Activated naive CD8-positive, alpha-beta T cell (primary cell): ENCODE results near the gene THUMPD3.
A peak's percentile ranks its signal among the peaks of the same experiment; 100 is the strongest.

ENCODE experiments used
- H3K27ac Mint-ChIP-seq: one replicate; pipeline ENCODE4 v1.8.0; 2021; ENCODE audit warnings: mixed read lengths
- H3K27me3 Mint-ChIP-seq: one replicate; pipeline ENCODE4 v1.8.0; 2021; ENCODE audit warnings: mixed read lengths
- H3K36me3 Mint-ChIP-seq: one replicate; pipeline ENCODE4 v1.8.0; 2021; ENCODE audit warnings: mixed read lengths
- H3K4me1 Mint-ChIP-seq: one replicate; pipeline ENCODE4 v1.8.0; 2021; ENCODE audit warnings: low read depth, mixed read lengths
- H3K4me3 Mint-ChIP-seq: one replicate; pipeline ENCODE4 v1.8.0; 2021; ENCODE audit warnings: mild to moderate bottlenecking, mixed read lengths
- H3K9me3 Mint-ChIP-seq: one replicate; pipeline ENCODE4 v1.8.0; 2021; ENCODE audit warnings: low read depth, mixed read lengths

THUMPD3 gene

DNA sequence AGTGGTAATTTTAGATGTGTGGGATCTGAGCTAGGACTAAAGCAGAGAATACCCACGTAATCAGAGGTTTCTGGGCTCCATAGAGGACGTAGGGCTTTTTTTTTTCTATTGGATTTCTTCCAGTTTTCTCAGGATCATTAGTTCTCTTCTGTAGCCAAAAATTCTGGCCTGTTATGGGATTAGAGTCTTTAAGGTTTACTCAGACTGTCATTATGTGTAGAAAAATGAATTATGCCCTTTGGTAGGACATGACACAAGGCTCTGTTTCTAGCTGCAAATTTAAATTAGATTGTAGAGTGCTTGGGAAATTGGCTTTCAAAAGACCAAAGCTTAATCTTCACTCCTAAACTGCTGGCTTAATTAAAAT lies 36.5 kb downstream of the THUMPD3 start:
- no peaks in the 10 kb centered on the region for H3K9me3 Mint-ChIP-seq
- peaks cover 70% of the 10 kb centered on the region for H3K4me1 Mint-ChIP-seq
- H3K4me3 Mint-ChIP-seq: peak overlapping the region; percentile 99
- no peaks in the 10 kb centered on the region for H3K27me3 Mint-ChIP-seq
- H3K27ac Mint-ChIP-seq: peak overlapping the region; percentile 62
- peaks cover 16% of the 10 kb centered on the region for H3K36me3 Mint-ChIP-seq

DNA sequence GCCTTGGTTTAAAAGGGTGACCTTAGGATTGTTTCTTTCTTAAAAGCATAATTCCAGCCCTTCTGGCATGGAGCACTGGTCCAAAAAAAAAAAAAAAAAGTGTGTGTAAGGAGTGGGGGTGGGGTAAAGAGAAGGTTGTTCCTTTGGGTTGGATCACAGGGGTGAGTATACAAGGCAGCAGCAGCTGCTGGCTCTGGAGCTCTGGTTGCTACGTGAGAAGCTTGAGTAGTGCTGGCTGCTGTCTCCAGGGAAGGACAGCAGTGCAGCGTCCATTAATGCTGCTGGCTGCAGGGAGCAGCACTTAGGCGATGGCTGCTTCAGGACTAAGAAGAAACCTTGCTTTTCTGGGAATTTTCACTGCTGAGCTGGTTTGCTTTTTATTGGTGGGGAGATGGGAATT lies 36.9 kb downstream of the THUMPD3 start:
- Mint-ChIP-seq H3K9me3 (no peaks in the 10 kb centered on the region), H3K27me3 (no peaks in the 10 kb centered on the region), H3K27ac (peak overlapping the region; percentile 62), H3K4me1 (peaks cover 70% of the 10 kb centered on the region), H3K4me3 (peak overlapping the region; percentile 99), H3K36me3 (peaks cover 14% of the 10 kb centered on the region)

DNA sequence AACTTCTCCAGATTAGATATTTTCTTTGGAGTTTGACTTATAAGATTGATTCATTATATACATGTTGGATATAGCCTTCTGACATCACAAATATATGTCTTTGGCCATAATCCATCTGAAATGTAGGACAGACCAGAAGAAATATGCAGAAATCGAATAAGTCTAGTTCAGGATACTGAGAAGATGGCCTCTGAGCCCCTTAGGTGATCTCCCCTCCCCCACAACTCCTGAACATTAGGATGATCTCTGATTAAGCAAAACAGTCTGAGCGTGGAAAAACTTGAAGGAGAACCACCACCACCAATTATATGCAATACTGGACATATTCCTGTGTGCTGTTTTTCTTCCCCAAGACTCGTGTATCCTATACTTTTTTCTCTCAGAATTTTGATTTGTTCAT lies 37.8 kb downstream of the THUMPD3 start:
- Mint-ChIP-seq H3K9me3 (no peaks in the 10 kb centered on the region), H3K4me3 (peak overlapping the region; percentile 99), H3K4me1 (peaks cover 70% of the 10 kb centered on the region), H3K27me3 (no peaks in the 10 kb centered on the region), H3K36me3 (peaks cover 9% of the 10 kb centered on the region), H3K27ac (peak overlapping the region; percentile 52)

DNA sequence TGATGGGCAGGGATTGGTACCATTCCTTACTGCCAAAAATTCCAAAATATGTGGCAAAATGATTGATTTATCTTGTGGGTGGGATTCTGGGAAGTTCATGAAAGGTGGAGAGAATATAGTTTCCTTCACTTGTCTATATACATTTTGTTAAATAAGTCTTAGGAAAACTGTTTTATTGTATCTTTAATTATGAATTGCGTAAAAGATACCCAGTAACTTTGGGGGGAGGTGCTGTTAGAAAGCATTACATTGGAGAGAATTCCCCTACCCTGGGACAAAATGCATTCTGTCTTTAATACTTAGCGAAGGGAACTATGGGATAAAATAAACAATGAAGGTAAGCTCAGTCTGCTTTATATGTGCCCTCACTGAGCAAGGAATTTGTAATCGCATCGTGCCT lies 39.1 kb downstream of the THUMPD3 start:
- peaks cover 7% of the 10 kb centered on the region for H3K36me3 Mint-ChIP-seq
- H3K4me1 Mint-ChIP-seq: peaks cover 78% of the 10 kb centered on the region
- H3K9me3 Mint-ChIP-seq: no peaks in the 10 kb centered on the region
- H3K27me3 Mint-ChIP-seq: no peaks in the 10 kb centered on the region
- peak overlapping the region; percentile 52 for H3K4me3 Mint-ChIP-seq
- H3K27ac Mint-ChIP-seq: no peak overlapping the region

DNA sequence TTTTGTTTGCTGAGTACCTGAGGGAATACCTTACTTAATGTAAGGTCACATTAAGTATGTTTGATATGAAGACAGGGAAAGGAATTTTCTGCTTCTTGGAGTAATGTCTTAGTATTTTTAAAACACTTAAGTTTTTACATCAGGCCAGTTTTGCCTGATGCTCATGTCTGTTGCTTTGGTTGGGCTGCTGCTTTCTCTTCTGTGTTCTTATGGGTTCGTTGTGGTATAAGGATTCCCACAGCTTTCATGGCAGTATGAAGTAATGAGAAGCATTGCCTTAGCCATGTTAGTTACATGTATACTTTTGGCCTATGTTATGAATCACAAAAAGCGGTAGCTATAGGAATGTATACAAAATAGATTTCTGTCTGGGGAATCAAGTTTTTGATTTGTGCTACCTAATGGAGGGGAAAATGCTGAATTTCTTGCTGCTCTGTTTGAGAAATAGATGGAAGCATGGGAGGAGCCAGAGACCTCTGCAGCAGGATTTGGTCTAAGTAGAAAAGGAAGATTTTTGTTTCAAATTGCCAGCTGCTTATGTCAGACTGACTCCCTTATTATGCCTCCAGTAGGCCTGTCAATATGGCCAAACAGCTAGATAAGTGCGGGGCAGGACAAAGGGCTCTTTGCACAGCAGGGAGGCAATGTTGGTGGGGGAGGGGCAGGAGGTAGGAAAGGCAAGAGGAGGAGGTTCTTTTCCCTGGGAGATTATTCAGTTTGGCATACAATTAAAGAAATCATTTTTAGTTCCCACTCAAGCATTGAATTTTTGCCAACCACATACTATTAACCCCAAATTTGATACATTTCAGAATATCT lies 39.8 kb downstream of the THUMPD3 start:
- Mint-ChIP-seq H3K27ac (peak overlapping the region; percentile 11), H3K36me3 (peaks cover 7% of the 10 kb centered on the region), H3K4me3 (peak overlapping the region; percentile 52), H3K9me3 (no peaks in the 10 kb centered on the region), H3K27me3 (no peaks in the 10 kb centered on the region), H3K4me1 (peaks cover 83% of the 10 kb centered on the region)

DNA sequence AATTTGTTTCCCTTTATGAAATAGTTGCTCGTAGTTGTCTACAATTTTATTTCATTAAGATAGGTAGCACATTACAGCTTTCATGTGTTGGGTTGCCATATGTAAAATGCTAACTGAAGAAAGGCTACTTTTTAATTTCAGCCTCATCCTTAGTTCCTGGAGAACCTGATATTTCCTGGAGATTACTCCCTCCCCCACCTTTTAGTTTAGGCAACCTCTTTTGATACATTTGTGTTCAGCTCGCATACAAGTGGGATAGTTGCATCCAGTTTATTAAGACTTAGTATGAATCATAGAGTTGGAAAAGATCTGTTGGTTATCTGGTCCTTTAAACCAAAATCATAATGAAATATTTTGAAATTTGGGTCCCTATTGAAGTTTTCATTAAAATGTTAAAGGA lies 40.6 kb downstream of the THUMPD3 start:
- H3K27ac Mint-ChIP-seq: no peak overlapping the region
- H3K36me3 Mint-ChIP-seq: peaks cover 5% of the 10 kb centered on the region
- no peaks in the 10 kb centered on the region for H3K27me3 Mint-ChIP-seq

DNA sequence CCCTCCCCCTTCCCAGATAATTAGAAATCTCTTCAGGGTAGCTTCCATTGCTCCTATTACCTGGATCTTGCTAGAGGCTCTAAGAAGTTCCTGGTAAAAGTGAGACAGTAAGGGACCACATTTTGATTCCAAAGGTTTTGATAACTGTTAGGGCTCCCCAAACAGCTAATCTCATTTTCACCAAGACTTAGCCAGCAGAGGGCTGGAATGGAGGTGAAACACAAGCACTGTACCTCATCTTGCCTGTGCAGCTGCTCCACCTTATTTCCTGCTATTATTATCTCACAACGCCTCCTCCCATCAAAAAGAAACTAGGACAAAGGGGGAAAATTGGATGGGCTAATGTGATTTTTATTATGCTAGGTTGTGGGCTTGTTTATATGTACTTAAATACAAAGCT lies 41.8 kb downstream of the THUMPD3 start:
- Mint-ChIP-seq H3K36me3 (peaks cover 4% of the 10 kb centered on the region), H3K4me1 (peaks cover 90% of the 10 kb centered on the region), H3K9me3 (no peaks in the 10 kb centered on the region), H3K27me3 (no peaks in the 10 kb centered on the region), H3K4me3 (peak overlapping the region; percentile 52), H3K27ac (no peak overlapping the region)

More for the DNA sequence above, 40.6 kb downstream of the THUMPD3 start:
- no peaks in the 10 kb centered on the region for H3K9me3 Mint-ChIP-seq
- peaks cover 90% of the 10 kb centered on the region for H3K4me1 Mint-ChIP-seq
- no peak overlapping the region for H3K4me3 Mint-ChIP-seq

DNA sequence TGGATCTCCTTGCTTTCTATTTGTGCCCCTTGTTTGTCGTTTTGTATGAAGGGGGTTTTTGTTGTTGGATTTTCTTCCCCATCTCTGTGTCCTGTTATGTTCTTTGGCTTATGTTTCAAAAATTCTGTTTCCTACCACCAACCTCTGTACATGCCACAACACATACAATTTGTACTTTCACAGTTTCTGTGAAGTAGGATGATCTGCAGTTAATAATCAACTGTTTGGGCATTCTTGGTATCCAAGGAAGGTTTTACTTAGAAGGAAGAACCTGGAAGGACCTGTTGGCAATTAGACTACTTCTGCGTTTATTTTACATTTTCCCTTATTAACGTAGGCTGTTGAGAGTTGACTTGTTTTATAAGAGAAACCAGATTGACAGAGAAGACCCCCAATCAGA lies 42.9 kb downstream of the THUMPD3 start:
- no peaks in the 10 kb centered on the region for H3K27me3 Mint-ChIP-seq
- peak overlapping the region; percentile 56 for H3K27ac Mint-ChIP-seq
- H3K4me3 Mint-ChIP-seq: peak overlapping the region; percentile 21
- H3K9me3 Mint-ChIP-seq: no peaks in the 10 kb centered on the region
- H3K36me3 Mint-ChIP-seq: peaks cover 5% of the 10 kb centered on the region
- H3K4me1 Mint-ChIP-seq: peaks cover 89% of the 10 kb centered on the region

DNA sequence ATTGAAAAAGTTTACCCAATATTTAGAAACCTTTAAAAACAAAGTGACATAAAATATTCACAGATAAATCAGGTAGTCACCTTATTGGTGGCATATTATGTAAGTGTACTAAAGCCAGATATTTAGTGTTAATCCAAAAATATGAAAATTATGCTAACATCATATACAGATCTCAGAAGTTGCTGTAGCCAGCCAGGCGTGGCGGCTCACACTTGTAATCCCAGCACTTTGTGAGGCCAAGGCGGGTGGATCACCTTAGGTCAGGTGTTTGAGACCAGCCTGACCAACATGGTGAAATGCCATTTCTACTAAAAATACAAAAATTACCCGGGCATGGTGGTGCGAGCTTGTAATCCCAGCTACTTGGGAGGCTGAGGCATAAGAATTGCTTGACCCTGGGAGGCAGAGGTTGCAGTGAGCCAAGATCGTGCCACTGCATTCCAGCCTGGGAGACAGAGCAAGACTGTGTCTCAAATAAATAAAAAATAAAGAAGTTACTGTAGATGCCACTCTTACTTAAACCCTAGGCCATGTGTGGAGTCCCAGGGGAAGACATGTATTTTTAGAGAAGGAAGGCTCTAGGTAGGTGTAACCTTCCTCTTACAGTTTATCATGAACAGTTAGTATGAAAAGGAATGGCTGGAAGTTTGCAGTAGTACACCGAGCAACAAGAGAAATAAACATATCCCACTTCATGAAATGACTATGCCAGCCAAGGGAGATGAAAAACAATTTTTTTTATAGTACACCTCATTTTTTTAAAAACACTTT lies 44.2 kb downstream of the THUMPD3 start:
- Mint-ChIP-seq H3K36me3 (peaks cover 5% of the 10 kb centered on the region), H3K9me3 (no peaks in the 10 kb centered on the region), H3K27me3 (no peaks in the 10 kb centered on the region), H3K4me3 (no peak overlapping the region), H3K4me1 (peaks cover 85% of the 10 kb centered on the region), H3K27ac (peak overlapping the region; percentile 10)

DNA sequence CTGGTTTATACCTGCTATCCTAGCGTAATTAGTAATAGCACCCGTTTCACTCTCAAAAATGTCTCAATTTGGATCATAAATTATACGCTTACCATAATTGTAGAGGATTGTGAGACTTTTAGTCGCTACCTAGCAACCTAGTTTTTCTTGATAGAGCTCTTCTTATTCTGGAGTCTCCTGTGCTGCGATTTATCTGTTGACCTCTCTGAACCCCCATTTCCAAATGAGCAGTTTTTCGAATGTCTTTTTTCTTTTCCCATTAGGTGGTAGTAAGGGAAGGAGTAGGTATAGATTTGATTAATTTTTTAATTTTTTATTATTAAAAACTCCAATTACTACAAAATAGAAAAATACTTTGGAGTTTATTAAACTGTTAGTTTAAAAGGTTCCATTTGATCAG lies 45.2 kb downstream of the THUMPD3 start:
- H3K4me3 Mint-ChIP-seq: no peak overlapping the region
- no peaks in the 10 kb centered on the region for H3K9me3 Mint-ChIP-seq
- H3K27ac Mint-ChIP-seq: no peak overlapping the region

DNA sequence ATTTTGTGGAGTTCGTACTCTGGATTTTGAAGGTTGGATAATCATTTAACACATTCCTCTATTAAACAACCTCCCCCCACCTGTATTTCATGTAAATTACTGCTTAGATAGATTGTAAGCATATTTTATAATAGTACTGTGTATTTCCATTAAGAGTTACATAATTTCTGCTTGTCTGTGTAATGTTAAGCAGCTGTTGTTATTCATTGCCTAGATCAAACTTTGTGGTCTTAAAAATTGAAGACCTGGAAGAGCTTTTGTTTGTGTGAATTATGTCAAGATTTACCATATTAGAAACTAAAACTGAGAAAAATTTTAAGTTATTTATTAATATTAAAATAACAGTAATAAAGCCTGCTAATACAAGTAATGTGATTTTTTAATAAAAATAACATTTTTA lies 45.7 kb downstream of the THUMPD3 start:
- no peaks in the 10 kb centered on the region for H3K9me3 Mint-ChIP-seq
- peaks cover 5% of the 10 kb centered on the region for H3K36me3 Mint-ChIP-seq
- H3K4me3 Mint-ChIP-seq: peak overlapping the region; percentile 40
- H3K27ac Mint-ChIP-seq: no peak overlapping the region
- H3K4me1 Mint-ChIP-seq: peaks cover 82% of the 10 kb centered on the region
- H3K27me3 Mint-ChIP-seq: no peaks in the 10 kb centered on the region

More for the DNA sequence above, 45.2 kb downstream of the THUMPD3 start:
- Mint-ChIP-seq H3K36me3 (peaks cover 5% of the 10 kb centered on the region), H3K4me1 (peaks cover 83% of the 10 kb centered on the region), H3K27me3 (no peaks in the 10 kb centered on the region)

DNA sequence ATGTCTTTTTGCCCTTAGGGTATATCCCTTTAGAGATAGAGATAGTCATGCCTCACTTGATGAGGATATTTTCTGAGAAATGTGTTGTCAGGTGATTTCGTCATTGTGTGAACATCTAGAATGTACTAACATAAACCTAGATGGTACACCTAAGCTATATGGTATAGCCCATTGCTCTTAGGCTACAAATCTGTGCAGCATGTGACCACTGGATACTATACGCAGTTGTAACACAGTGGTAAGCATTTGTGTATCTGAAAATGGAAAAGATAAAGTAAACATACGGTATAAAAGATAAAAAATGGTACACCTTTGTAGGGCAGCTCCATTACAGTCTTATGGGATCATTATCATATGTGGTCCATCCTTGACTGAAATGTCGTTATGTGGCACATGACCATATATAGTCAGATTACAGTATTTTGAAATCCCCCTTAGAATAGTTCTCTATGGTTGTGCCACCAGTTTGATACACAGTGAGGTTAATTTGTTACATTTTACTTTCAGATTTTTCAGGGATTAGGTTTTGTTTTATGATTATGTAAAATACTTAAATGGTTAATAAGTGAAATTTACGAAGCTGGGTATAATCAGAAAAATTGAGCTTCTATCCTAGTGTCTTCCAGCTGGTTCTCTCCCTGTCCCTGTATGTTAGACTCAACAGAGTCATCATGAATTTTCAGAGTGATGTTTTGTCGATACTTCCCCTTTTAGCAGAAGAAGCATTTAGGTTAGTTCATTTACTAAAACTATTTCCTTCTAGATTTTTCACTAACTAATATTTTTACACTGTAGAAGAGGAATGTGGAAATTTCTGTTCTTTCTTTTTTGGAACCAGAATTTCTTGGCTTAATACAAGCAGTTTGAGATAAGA lies 47.4 kb downstream of the THUMPD3 start:
- Mint-ChIP-seq H3K9me3 (no peaks in the 10 kb centered on the region), H3K27ac (peak overlapping the region; percentile 69), H3K27me3 (no peaks in the 10 kb centered on the region), H3K4me1 (peaks cover 79% of the 10 kb centered on the region), H3K4me3 (peak overlapping the region; percentile 39), H3K36me3 (peaks cover 9% of the 10 kb centered on the region)

DNA sequence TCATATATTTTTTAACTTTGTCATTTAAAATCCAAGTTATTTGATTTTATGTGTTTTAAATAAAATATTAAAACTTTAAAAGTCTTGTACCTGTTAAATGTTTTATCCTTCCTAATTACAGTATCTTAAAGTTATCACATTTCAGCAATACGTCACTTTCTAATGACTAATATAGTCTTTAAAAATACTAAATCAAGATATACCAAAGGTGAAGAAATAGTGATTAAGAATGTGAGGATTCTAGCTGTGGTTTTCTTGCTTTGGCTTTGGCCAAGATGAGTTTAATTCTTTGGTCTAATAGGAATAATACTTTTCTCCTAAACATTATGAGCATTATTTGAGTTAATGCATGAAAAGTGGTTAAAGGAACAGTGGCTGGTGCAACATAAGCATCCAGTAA lies 48.4 kb downstream of the THUMPD3 start:
- H3K9me3 Mint-ChIP-seq: no peaks in the 10 kb centered on the region
- H3K4me3 Mint-ChIP-seq: no peak overlapping the region
- peaks cover 76% of the 10 kb centered on the region for H3K4me1 Mint-ChIP-seq
- no peak overlapping the region for H3K27ac Mint-ChIP-seq
- H3K27me3 Mint-ChIP-seq: no peaks in the 10 kb centered on the region
- H3K36me3 Mint-ChIP-seq: peaks cover 11% of the 10 kb centered on the region

DNA sequence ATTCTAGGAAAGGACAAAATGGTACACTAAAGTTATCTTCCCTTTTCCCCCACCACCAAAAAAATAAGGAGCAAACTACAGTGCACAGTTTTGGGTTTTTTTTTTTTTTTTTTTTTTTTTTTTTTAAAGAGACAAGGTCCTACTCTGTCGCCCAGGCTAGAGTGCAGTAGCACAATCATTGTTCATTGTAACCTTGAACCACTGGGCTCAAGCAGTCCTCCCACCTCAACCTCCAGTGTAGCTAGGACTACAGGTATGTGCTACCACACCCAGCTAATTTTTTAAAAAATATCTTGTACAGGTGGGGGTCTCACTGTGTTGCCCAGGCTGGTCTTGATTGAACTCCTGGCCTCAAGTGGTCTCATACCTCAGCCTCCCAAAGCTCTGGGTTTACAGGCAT lies 49.4 kb downstream of the THUMPD3 start:
- Mint-ChIP-seq H3K9me3 (no peaks in the 10 kb centered on the region), H3K4me3 (peak overlapping the region; percentile 8), H3K27ac (peak overlapping the region; percentile 58), H3K27me3 (no peaks in the 10 kb centered on the region), H3K36me3 (peaks cover 11% of the 10 kb centered on the region), H3K4me1 (peaks cover 72% of the 10 kb centered on the region)

DNA sequence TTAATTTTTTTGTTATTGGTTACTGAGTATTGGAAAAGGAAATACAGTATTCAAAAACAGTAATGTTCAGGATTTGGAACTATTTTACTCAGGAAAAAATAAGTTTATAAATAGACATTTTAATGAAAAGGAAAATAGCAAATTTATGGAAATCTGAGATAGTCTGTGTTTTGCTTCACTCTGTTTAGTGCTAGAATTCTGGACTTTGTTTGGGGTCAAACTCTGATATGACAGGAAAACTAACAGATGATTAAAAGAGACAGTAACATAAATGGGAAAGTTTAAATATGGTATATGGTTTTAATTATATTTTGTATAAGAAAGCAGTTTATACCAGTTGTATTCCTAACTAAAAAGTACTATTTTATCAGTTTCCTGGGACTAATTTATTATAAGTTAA lies 52.0 kb downstream of the THUMPD3 start:
- Mint-ChIP-seq H3K4me3 (no peak overlapping the region), H3K4me1 (peaks cover 65% of the 10 kb centered on the region), H3K27ac (no peak overlapping the region), H3K36me3 (peaks cover 6% of the 10 kb centered on the region), H3K9me3 (no peaks in the 10 kb centered on the region), H3K27me3 (no peaks in the 10 kb centered on the region)
